GM12865 (cell line): ENCODE results near the gene PSMD2.
"Not testable (repeated sequence)": the region's sequence is repeated elsewhere in the genome, so short reads cannot be mapped to it uniquely, and the experiment has no call there.

Source experiments
- DNase-seq: peaks from one replicate; pipeline ENCODE4 v3.0.0; 2010; ENCODE audit warnings: low read depth
- H3K4me3 ChIP-seq: 2 replicates; pipeline ENCODE4 v1.5.1; 2011; ENCODE audit warnings: mild to moderate bottlenecking, low read depth, low read length, control low read depth
- TF ChIP-seq, protein P1 (sequence below): IDR thresholded peaks from 2 replicates; pipeline ENCODE4 v1.5.1; 2011; ENCODE audit warnings: low read length, control low read depth, low read depth, inconsistent platforms; ENCODE audit not compliant: insufficient read depth; ENCODE audit errors: missing control alignments

Gene PSMD2

DNA sequence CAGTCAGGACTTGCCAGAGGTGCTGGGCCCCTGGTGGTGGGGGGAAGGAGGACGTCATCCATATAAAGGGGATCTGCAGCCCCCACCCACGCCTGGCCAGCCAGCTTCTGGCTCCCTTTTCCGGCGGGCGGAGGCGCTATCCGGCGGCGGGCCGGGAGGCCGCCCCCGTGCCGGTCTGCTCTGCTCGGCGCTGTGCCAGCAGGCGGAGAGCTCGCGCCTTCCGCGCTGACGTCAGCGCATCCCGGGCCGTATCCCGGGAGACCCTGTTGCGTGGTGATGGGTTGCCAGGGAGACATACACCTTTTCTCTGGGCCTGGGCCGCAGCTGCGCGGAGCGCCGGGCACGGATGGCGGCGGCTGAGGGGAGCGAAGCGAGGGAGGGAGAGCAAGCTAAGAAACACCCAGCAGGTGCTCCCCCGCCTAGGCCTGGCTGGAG is 39.5 kb downstream of the PSMD2 start:
- TF ChIP-seq, protein P1, sequence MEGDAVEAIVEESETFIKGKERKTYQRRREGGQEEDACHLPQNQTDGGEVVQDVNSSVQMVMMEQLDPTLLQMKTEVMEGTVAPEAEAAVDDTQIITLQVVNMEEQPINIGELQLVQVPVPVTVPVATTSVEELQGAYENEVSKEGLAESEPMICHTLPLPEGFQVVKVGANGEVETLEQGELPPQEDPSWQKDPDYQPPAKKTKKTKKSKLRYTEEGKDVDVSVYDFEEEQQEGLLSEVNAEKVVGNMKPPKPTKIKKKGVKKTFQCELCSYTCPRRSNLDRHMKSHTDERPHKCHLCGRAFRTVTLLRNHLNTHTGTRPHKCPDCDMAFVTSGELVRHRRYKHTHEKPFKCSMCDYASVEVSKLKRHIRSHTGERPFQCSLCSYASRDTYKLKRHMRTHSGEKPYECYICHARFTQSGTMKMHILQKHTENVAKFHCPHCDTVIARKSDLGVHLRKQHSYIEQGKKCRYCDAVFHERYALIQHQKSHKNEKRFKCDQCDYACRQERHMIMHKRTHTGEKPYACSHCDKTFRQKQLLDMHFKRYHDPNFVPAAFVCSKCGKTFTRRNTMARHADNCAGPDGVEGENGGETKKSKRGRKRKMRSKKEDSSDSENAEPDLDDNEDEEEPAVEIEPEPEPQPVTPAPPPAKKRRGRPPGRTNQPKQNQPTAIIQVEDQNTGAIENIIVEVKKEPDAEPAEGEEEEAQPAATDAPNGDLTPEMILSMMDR, result no peak
- H3K4me3 ChIP-seq, result no peak overlapping the region
- DNase-seq, result no peak

DNA sequence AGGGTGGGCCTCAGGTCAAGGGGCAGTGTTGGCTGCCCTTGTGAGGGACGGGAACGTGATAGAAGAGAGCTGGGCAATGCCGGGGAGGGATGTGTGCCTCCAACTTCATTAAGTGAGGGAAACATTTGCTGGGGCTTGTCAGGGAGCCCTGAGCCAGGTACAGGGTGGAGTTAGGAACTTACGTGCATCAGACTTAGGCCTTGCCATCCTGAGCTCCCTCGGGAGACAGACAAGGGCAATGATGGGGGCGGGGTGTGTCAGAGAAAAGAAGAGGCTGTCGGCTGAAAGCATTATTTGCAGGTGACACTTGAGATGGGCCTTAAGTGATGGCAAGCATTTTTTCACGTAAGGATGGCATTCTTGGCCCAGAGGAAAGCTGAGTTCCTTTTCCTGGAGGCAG is 40.0 kb downstream of the PSMD2 start:
- no peak for DNase-seq
- no peak overlapping the region for H3K4me3 ChIP-seq
- TF ChIP-seq, protein P1, result no peak

DNA sequence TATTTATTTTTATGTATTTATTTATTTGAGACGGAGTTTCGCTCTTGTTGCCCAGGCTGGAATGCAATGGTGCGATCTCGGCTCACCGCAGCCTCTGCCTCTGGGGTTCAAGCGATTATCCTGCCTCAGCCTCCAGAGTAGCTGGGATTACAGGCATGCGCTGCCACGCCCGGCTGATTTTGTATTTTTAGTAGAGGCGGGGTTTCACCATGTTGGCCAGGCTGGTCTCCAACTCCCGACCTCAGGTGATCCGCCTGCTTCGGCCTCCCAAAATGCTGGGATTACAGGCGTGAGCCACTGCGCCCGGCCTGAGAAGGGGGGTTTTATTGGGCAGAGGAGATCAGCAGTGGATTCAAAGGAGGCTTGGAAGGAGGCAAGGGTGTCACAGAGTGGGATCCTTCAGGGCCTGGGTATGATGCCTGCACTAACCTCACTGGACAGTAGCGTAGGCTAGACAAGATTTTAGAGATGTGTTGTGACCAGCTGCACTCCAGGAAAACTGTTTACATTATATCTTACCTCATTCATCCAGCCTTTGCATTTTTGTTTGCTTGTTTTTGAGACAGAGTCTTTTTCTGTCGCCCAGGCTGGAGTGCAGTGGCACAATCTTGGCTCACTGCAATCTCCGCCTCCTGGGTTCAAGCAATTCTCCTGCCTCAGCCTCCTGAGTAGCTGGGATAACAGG is 40.6 kb downstream of the PSMD2 start:
- not testable (repeated sequence) for H3K4me3 ChIP-seq, DNase-seq

DNA sequence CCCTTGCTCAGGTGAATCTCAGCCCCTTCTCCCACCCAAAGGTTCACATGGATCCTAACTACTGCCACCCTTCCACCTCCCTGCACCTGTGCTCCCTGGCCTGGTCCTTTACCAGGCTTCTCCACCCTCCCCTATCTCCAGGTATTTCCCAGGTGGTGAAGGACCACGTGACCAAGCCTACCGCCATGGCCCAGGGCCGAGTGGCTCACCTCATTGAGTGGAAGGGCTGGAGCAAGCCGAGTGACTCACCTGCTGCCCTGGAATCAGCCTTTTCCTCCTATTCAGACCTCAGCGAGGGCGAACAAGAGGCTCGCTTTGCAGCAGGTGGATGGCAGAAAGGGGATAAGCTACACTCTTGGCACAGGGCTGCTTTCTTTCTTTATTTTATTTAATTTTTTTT is 42.9 kb downstream of the PSMD2 start:
- no peak overlapping the region for H3K4me3 ChIP-seq
- TF ChIP-seq, protein P1, result no peak
- no peak for DNase-seq

DNA sequence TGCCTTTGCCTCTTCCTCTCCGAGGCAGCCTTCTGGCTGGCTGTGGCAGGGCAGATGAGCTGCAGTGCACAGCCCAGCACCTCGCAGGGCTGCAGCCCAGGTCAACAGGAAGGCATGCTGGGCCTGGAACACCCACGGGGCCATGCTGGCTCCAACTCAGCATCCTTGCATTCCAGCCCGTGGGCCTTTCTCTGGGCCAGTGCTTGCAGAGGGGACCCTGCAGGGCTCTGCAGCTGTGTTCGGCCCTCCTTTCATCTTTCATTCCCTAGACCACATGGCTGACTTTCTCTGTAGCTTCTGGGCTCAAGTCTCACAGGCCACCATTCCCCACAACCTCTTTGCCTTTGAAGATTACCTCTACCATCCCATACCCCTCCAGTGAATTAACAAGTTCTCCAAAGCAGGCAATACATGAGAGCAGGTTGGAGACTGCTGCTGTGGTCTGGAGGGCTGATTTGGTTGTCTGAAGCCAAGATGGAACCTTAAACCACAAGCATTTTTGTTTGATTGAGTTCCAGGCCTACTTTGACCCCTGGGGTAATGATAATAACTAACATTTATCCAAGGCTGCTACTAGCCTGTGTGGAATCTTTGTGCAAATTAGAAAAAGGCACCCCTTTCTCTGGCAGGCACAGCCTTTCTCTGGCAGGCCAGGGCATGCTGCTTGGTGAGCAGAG is 44.3 kb downstream of the PSMD2 start:
- no peak for DNase-seq

DNA sequence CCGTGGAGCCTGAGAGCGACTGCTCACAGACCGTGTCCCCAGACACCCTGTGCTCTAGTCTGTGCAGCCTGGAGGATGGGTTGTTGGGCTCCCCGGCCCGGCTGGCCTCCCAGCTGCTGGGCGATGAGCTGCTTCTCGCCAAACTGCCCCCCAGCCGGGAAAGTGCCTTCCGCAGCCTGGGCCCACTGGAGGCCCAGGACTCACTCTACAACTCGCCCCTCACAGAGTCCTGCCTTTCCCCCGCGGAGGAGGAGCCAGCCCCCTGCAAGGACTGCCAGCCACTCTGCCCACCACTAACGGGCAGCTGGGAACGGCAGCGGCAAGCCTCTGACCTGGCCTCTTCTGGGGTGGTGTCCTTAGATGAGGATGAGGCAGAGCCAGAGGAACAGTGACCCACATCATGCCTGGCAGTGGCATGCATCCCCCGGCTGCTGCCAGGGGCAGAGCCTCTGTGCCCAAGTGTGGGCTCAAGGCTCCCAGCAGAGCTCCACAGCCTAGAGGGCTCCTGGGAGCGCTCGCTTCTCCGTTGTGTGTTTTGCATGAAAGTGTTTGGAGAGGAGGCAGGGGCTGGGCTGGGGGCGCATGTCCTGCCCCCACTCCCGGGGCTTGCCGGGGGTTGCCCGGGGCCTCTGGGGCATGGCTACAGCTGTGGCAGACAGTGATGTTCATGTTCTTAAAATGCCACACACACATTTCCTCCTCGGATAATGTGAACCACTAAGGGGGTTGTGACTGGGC is 45.7 kb downstream of the PSMD2 start:
- no peak overlapping the region for H3K4me3 ChIP-seq
- DNase-seq, result no peak
- TF ChIP-seq, protein P1, result no peak

More for the DNA sequence above, 44.3 kb downstream of the PSMD2 start:
- TF ChIP-seq, protein P1, result no peak
- no peak overlapping the region for H3K4me3 ChIP-seq
